A549 treated with ZK216348 at 1 μM for 4 hours (cell line): ENCODE data around the gene MBD5. TPM values are rescaled to one million over a fixed set of nuclear protein-coding genes. Genes with fewer than 3 reads are reported as not detected.

ENCODE experiments used
- total RNA-seq: library from RNA; stranded (reverse); fragments of 200-300 nt; extraction: Qiagen RNA extraction; gene quantifications from 5 replicates; pipeline ENCODE4 v1.2.3, GENCODE V29; 2022; ENCODE audit warnings: low read depth

MBD5 gene
- total RNA-seq: 3.5 to 8.4 TPM (median 5.3 TPM) in 5 replicates

DNA sequence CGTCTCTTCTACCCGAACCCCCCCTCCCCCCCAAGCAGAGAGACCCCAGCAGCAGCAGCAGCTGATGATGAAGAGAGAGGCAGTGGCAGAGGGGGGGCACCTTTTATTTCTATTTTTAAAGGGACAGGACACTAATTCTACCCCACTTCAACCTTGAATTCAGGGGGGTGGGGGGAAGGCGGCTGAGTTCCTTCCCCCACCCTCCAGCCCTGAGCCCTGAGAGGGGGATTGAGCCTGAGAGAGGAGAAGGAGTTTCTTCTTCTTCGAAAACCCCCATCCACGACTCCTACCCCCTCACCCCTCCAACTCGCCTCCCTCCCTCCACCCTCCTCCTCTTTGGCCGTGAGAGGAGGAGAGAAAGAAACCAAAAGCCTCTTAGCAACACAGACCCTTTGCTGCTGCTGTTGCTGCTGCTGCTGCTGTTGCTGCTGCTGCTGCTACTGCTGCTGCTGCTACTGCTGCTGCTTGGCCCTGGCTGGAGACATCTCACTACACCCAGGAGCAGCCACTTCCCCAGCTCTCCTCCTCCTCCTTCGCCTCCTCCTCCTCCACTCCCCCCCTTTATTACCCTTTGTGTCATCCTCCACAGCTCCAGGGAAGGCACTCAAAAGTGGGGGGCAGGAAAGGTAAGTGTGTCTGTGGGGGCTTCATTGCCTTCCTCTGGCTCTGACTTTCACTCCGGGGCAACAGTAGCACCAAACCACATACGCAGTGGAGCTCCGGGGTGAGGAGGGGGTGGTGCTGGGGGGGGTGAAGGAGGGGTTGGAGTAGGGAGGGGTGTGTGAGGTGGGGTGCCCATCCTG, at the start of gene MBD5:
Gene MBD5, plus strand, starts transcription at position 33 of the 803 bp plus-strand sequence.

GRCh38 chr2:148020111-148021058, 506 bp upstream of the MBD5 start, which contains the start of gene ORC4:
Gene ORC4, minus strand, starts transcription at chr2:148020737. Its CDS starts 44,779 bp downstream, at chr2:147975958.

Other genes with a start within 250 kb of the MBD5 start
- 3.3 to 5.5 TPM (median 4.4 TPM) in 5 replicates for gene ACVR2A, start 176.1 kb upstream of the MBD5 start, total RNA-seq
- gene ORC4, start 354 bp upstream of the MBD5 start, total RNA-seq: 23.4 to 34.3 TPM (median 30.6 TPM) in 5 replicates